NK-92 treated with Interleukin-12 subunit alpha and Interleukin-12 subunit beta, amount 100 ng/mL, for 24 hours (cell line): ENCODE results near the gene LEF1.
"Not testable (repeated sequence)": the region's sequence is repeated elsewhere in the genome, so short reads cannot be mapped to it uniquely, and the experiment has no call there.

Experiments used
- DNase-seq: peaks from one replicate; lab custom pipeline; 2025; lab: John Stamatoyannopoulos, UW

The LEF1 gene

GRCh38 chr4:108031427-108032083, 137.2 kb downstream of the LEF1 start:
- DNase-seq, result no peak

DNA sequence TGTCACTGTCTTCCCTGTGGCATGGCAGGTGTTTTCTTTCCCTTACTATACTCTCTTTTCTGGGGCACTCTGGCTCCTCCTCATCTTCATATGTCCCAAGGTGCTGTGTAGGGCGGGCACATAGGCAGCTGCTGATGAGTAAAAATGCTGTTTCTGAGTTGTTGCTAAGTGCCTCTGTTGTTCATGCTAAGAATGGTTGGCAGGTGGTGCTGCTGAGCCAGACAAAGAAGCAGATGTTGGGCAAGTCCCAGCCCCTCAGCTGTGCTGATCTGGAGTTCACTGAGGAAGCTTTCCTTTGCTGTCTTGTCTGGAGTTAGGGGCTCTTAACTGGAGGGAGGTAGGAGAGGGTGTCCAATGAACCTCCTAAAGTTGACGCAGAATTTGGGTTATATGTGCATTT, 138.4 kb downstream of the LEF1 start:
- no peak for DNase-seq

- no peak for DNase-seq
Observed at GRCh38 chr4:108029731-108030130, 139.0 kb downstream of the LEF1 start.

DNA sequence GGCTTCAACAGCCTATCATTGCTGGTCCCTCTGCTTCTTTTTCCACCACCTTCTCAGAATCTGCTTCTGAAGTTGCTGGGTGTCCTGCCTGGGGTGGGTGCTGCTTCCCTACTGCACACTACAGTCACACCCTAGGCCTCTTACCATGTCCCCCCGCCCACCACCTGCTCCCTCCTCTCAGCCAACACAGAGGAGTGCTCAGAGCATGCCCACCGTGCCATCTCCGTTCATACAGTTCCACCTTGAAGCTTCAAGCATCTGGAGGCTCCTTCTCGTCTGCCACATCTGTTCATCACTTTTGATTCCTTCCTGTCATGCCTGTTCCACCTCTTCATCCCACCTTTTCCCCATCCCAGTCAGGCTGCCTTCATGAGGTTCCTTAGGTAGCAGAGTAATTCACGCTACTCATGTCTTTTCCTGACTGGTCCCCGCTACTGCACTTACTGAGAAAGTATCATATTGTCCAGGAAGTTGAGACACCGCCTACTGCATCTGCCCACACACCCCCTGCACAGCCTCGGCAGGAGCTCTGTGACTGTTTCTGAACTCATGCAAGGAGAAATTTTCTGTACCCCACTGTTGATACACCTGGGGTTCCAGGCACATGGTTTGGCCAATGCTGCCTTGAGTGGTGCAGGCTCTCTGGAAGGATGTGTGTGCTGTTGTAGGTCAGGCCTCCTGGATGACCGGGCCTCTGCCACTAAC, 139.6 kb downstream of the LEF1 start:
- DNase-seq, result no peak

GRCh38 chr4:108024878-108025165, 143.9 kb downstream of the LEF1 start:
- DNase-seq, result no peak

DNA sequence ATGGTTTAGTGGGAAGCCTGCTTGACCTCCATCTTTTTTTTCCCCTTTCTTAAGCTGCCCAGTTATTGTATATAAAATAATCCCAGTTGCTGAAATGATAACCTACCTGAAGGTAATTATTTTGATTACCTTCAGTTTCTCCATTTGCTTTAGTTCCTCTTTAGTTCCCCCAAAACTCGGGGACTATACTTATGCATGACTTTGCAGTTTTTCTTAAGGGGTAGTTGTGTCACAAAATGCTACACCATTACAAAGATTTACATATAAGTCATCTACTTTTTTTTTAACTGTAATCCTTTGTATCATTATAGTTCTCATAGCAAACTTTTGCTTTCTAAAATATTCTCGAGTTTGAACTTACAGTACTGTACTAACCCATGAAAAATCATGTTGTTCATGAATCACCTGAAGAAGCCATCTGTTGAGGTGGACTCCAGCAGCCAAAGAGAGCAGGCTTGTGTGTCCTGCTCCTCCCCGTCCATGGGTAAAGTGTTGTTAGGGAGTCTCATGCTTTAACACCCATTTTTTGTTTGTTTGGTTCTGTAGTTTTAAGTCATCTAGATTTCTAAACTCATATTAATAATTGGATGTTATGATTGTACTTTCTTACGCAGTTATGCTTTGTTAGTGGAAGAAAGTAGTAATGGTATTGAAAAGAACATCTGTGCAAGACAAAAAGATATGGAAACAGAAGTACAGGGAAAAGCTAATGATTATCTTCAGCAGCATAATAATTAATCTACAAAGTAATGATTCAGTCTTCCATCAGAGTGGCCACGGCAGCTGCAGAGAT, 144.5 kb downstream of the LEF1 start:
- DNase-seq, result no peak

GRCh38 chr4:108018884-108019187, 149.9 kb downstream of the LEF1 start:
- no peak for DNase-seq

DNA sequence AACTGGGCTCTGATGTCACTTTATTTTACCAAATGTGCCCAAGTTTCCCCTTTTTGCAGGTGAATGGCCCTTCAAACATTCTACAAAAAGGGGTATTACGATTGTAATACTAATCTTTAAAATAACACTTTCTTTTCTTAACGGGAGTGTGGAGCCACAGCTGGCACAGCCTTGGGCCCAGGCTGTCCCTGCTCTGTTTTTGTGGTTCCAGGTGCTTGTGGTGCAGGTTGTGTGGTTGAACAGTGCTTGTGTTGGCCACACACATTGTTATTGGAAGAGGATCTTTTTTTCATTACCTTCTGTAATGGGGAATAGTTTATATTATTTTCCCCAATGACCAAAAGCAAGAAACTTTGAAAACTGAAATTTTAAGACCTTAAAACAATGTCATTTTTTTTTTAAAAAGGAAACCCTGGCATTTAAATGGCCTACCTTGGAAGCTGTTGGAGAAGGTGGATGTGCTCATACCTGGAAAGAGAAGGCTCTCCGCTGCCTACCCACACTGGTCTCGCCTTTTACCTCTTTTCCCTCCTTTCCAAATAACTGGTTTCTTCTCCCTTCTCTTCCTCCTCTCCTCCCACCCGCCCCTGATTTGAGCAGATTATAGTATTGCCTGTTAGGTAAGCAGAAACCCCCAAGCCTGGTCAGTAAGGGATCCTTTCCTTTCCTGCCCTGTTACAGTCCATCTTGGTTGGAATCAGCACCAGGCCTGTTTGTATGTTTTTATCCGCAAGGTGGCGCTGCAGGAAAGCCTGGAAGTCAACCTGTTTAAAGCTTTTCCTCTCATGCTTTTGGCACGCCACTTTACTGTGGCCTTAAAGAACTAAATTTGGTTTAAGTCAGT, 150.5 kb downstream of the LEF1 start:
- DNase-seq, result peak; percentile 3

DNA sequence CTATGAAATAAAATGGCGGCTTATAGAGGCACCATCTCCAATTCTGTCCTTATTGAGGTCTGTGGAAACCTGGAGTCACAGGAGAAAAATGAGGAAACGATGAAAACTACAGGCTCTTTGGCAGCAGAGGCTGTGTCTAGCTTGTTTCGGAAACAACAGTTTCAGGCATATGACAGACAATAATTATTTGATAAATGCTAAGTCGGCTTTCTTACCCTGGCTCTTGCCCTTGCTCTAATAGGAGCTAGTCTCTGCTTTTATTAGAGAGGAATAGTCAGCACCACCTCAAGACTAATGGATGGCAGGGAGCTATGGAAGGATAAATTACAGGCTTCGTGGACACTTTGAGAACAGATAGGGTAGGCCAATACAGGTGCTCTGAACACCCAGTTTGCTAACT, 154.8 kb downstream of the LEF1 start:
- no peak for DNase-seq

DNA sequence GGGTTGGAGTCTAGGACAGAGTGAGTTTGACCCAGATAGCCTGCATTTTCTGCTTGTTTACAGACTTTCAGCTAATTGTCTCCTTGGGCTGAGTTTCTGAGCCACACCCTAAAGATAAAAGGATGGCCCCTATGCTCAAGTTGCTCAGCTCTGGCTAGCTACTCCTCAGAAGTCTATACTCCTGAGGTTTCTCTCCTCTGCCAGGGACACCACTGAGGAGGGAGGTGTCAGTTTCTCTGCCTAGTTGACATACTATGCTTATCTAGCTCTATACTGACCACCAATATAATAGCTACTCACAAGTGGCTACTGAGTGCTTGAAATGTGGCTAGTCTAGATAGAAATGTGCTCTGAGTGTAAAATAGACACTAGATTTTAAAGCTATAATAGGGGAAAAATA, 155.4 kb downstream of the LEF1 start:
- DNase-seq, result no peak

DNA sequence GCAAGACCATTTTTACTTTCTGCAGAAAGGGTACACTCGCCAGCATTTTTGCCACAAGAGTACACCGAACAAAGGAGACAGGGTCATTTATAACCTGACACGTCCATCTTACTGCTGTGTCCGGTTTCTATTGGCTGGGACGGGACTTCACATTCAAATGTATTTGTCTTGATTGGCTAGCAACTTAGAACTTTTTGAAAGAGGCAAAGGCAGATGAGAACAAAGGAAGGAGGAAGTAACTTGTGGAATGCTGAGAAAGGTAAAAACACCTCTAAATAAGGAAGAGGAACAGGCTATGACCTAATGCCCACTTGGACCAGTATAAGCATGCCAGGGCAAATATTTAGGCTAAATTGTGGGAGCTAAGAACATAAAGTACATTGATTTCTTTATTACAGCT, 156.3 kb downstream of the LEF1 start:
- DNase-seq, result not testable (repeated sequence)

- DNase-seq, result no peak
Observed at GRCh38 chr4:108010167-108010566, 158.6 kb downstream of the LEF1 start.

DNA sequence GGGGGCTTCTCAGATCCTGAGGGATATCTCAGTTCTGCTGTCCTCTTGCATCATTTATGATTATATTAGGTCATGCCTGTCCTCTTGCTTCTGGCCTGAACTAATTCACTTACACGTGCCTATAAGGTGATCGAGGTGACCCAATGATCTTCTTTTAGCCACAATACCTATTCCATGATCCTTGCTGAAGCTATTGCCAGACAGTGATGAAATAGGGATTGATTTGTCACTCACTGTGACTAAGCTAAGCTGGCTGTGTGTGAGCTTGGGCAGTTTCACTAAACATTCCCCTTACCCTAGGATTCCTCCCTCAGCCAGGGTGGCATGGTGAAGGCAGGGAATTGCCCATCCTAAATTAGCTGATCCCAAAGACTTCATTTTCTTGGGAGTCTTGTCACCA, 160.0 kb downstream of the LEF1 start:
- no peak for DNase-seq

DNA sequence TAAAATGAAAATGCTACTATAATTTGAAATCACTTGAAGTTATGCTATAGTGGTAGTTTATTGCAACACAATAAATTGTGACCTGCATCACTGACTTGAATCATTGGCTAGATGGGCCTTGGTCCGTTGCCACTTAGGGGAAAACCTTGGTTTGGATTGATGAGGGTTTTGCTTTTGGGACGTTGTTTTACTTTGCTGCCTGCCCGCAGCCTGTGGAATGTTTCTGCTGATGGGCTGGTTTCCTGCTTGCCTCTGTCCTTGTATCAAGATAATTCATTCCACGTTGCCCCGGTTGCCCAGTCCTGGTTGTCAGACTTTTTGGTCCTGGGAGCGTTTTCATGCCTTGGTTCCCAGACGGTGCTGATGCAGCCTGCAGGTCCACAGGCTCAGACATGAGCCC, 160.7 kb downstream of the LEF1 start:
- no peak for DNase-seq

DNA sequence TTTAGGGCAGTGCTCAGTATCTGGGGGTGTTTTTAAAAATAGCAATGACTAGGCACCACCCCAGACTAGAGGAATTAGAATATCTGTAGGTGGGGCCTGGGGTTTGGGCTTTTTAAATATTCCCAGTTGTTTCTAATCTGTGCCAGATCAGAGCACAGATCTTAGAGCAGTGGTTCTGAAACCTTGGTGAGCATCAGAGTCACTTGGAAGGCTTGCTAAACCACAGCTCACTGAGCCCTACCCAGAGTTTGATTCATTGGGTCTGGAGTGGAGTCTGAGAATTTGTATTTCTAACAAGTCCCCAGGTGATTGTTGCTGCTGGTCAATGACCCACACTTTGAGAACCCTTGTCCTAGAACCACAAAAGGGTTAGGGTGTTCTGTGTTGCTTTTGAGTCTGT, 162.4 kb downstream of the LEF1 start:
- DNase-seq, result no peak

GRCh38 chr4:108005807-108006206, 162.9 kb downstream of the LEF1 start:
- DNase-seq, result no peak

GRCh38 chr4:108004646-108005045, 164.1 kb downstream of the LEF1 start:
- no peak for DNase-seq

GRCh38 chr4:108003982-108004515, 164.7 kb downstream of the LEF1 start:
- no peak for DNase-seq

DNA sequence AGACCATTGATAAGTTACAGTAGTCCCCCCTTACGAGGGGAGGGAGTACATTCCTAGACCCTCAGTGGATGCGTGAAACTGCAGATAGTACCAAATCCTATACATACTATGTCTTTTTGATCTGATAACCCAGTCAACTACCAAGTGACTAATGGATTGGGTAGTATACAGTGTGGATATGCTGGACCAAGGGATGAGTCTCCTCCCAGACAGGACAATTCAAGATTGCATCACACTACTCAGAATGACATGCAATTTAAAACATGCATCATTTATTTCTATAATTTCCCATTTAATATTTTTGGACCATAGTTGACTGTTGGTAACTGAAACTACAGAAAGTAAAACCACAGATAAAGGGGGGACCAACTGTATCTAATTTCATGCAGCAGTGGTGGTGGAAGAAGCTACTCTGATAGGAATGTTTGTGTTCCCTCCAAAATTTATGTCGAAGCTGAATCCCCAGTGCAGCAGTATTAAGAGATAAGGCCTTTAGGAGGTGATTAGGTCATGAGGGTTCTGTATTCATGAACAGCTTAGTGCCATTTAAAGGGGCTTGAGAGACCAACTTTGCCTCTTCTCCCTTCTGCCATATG, 167.1 kb downstream of the LEF1 start:
- DNase-seq, result no peak

DNA sequence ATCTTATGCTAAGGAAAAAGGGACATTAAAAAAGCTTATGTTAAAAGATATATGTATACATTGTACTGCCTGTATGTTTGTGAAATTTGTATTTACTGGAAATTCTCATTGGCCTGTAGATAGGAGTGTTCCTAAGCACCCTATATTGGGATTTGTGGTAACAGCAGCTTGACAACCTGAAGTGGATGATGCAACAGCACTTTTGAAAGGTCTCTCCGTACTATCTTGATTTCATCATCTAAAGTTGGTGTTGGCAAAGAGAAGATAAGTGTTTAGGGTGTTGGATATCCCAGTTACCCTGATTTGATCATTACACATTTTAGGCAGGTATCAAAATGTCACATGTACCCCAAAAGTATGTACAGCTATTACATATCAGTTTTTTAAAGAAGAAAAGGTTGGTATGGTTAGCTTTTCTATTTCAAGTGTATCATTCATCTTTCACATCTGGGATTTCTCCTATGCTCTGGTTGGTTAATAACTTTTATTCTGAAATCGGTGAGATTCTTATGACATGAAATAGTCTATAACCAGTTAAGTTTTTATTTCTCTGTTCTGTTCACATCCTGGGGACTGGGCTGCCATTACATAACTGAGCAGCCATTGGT, 168.7 kb downstream of the LEF1 start:
- no peak for DNase-seq

GRCh38 chr4:107997794-107998193, 170.9 kb downstream of the LEF1 start:
- DNase-seq, result no peak
